Measurements from ENCODE around the gene RASA4. TPM values are rescaled to one million over a fixed set of nuclear protein-coding genes. Genes with fewer than 3 reads are reported as not detected.
A peak's percentile ranks its signal among the peaks of the same experiment; 100 is the strongest.
"Not testable (repeated sequence)": the region's sequence is repeated elsewhere in the genome, so short reads cannot be mapped to it uniquely, and the experiment has no call there.

The RASA4 gene
- total and polyA plus RNA-seq, 2 of the 4 experiments (the other 2 are of a cell fraction) = 3.8 to 18.6 TPM

DNA sequence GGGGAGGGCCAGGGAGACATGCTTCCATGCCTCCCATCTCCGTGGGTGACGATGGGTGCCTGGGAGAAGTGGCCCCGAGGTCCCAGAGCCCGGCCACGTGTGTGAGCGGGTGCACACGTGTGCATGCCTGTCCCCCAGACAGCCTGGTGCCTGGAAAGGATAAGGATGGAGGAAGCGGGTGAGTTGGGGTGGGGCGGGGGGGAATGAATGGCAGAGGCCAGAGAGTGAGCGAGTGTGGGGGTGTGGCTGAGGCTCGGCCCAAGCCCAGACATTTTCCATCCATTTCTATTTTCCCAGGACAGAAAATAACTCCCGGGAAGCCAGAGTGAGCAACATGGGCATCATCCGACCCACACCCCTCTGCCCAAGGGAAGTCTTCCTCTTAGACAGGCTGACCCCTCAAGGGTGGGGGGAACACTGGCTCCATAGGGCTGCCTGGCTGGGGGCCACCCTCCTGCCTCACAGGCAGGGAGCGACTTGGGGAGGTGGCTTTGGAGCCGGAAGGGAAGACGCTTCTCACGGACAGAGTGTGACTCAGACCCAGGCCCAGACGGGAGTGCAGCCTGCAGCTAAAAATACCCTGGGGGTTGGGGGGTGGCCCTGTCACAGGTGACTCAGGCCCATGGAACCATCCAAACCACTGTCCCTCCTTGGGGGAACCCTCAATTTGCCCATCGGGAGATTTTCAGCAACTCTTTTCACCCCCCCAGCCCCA lies 12.0 kb downstream of the RASA4 start:
- H3K4ac ChIP-seq (ENCODE audit: low read depth, low read length); H3K9ac ChIP-seq (ENCODE audit: low read depth, low read length); DNase-seq; H3K9me3 ChIP-seq (ENCODE audit: control insufficient read depth, insufficient read depth, low read length); H4K91ac ChIP-seq (ENCODE audit: insufficient read depth, low read depth, low read length); H3K18ac ChIP-seq (ENCODE audit: low read depth, low read length); H3K56ac ChIP-seq (ENCODE audit: extremely low read depth, insufficient read depth, low read length); H2AK5ac ChIP-seq (ENCODE audit: low read depth, low read length); H2BK120ac ChIP-seq (ENCODE audit: low read depth, low read length); CTCF ChIA-PET; H3K4me3 ChIP-seq (ENCODE audit: insufficient read depth, low read depth, low read length); intact Hi-C loops (cut with micrococcal nuclease); POLR2A ChIA-PET (ENCODE audit: unreplicated experiment); H3K23ac ChIP-seq (ENCODE audit: low read depth, low read length); H4K8ac ChIP-seq (ENCODE audit: low read depth in 2 of 2, low read length in 2 of 2); H3K36me3 ChIP-seq (ENCODE audit: control insufficient read depth, insufficient read depth, low read length); H3K27me3 ChIP-seq (ENCODE audit: control insufficient read depth, insufficient read depth, low read length); H4K20me1 ChIP-seq (ENCODE audit: insufficient read depth, low read length); H3K9me1 ChIP-seq (ENCODE audit: insufficient read depth, low read length); H3K4me2 ChIP-seq (ENCODE audit: low read depth, low read length); in situ Hi-C loops (cut with MboI; ENCODE audit: low sequenced_read_pairs); H2BK20ac ChIP-seq (ENCODE audit: low read depth, low read length); H2BK5ac ChIP-seq (ENCODE audit: low read depth, low read length, poor library complexity, severe bottlenecking); BruUV-seq (replicated peaks); H2BK15ac ChIP-seq (ENCODE audit: low read depth, low read length); dilution Hi-C loops (cut with HindIII; ENCODE audit: low sequenced_read_pairs, unreplicated experiment); H3K27ac ChIP-seq (ENCODE audit: insufficient read depth, low read length); H3K4me1 ChIP-seq (ENCODE audit: control insufficient read depth, insufficient read depth, low read length); H2AK9ac ChIP-seq (replicated peaks; ENCODE audit: low read depth, low read length, poor library complexity); H3K79me1 ChIP-seq (ENCODE audit: low read depth in 1 of 2, low read length in 2 of 2); H4K5ac ChIP-seq (ENCODE audit: low read depth, low read length); H2AFZ ChIP-seq (replicated peaks; ENCODE audit: low read length, poor library complexity); H3K14ac ChIP-seq (replicated peaks; ENCODE audit: low read depth, low read length): not testable (repeated sequence)
- peak; percentile 93 for ATAC-seq (ENCODE audit: low read depth)
- no CpG with 5 or more reads among the region's 19 CpGs for WGBS, 2 experiments (ENCODE audit: extremely low coverage in 2 of 2, insufficient read length in 1 of 2)

- dilution Hi-C loops (cut with HindIII; ENCODE audit: low sequenced_read_pairs, unreplicated experiment); H2BK15ac ChIP-seq (ENCODE audit: low read depth, low read length); H3K56ac ChIP-seq (ENCODE audit: extremely low read depth, insufficient read depth, low read length); H2AFZ ChIP-seq (replicated peaks; ENCODE audit: low read length, poor library complexity); H2BK5ac ChIP-seq (ENCODE audit: low read depth, low read length, poor library complexity, severe bottlenecking); H2AK5ac ChIP-seq (ENCODE audit: low read depth, low read length); BruUV-seq (replicated peaks); H3K14ac ChIP-seq (replicated peaks; ENCODE audit: low read depth, low read length); H2BK120ac ChIP-seq (ENCODE audit: low read depth, low read length); DNase-seq; in situ Hi-C loops (cut with MboI; ENCODE audit: low sequenced_read_pairs); CTCF ChIA-PET; H4K5ac ChIP-seq (ENCODE audit: low read depth, low read length); H3K36me3 ChIP-seq (ENCODE audit: control insufficient read depth, insufficient read depth, low read length); H3K18ac ChIP-seq (ENCODE audit: low read depth, low read length); POLR2A ChIA-PET (ENCODE audit: unreplicated experiment); H3K27ac ChIP-seq (ENCODE audit: insufficient read depth, low read length); H2AK9ac ChIP-seq (replicated peaks; ENCODE audit: low read depth, low read length, poor library complexity); H3K4me3 ChIP-seq (ENCODE audit: insufficient read depth, low read depth, low read length); H3K9me1 ChIP-seq (ENCODE audit: insufficient read depth, low read length); H3K23ac ChIP-seq (ENCODE audit: low read depth, low read length); H3K4me2 ChIP-seq (ENCODE audit: low read depth, low read length); H3K79me1 ChIP-seq (ENCODE audit: low read depth in 1 of 2, low read length in 2 of 2); H2BK20ac ChIP-seq (ENCODE audit: low read depth, low read length); H3K9me3 ChIP-seq (ENCODE audit: control insufficient read depth, insufficient read depth, low read length); H3K27me3 ChIP-seq (ENCODE audit: control insufficient read depth, insufficient read depth, low read length); H4K20me1 ChIP-seq (ENCODE audit: insufficient read depth, low read length); ATAC-seq (ENCODE audit: low read depth); H4K8ac ChIP-seq (ENCODE audit: low read depth in 2 of 2, low read length in 2 of 2); H3K9ac ChIP-seq (ENCODE audit: low read depth, low read length); H3K4me1 ChIP-seq (ENCODE audit: control insufficient read depth, insufficient read depth, low read length); H4K91ac ChIP-seq (ENCODE audit: insufficient read depth, low read depth, low read length); H3K4ac ChIP-seq (ENCODE audit: low read depth, low read length); intact Hi-C loops (cut with micrococcal nuclease): not testable (repeated sequence)
- no CpG with 5 or more reads among the region's 12 CpGs for WGBS, 2 experiments (ENCODE audit: extremely low coverage in 2 of 2, insufficient read length in 1 of 2)
Observed at GRCh38 chr7:102602317-102602716, 14.2 kb downstream of the RASA4 start.
